ENCODE results near the gene PHRF1.

PHRF1 gene

DNA sequence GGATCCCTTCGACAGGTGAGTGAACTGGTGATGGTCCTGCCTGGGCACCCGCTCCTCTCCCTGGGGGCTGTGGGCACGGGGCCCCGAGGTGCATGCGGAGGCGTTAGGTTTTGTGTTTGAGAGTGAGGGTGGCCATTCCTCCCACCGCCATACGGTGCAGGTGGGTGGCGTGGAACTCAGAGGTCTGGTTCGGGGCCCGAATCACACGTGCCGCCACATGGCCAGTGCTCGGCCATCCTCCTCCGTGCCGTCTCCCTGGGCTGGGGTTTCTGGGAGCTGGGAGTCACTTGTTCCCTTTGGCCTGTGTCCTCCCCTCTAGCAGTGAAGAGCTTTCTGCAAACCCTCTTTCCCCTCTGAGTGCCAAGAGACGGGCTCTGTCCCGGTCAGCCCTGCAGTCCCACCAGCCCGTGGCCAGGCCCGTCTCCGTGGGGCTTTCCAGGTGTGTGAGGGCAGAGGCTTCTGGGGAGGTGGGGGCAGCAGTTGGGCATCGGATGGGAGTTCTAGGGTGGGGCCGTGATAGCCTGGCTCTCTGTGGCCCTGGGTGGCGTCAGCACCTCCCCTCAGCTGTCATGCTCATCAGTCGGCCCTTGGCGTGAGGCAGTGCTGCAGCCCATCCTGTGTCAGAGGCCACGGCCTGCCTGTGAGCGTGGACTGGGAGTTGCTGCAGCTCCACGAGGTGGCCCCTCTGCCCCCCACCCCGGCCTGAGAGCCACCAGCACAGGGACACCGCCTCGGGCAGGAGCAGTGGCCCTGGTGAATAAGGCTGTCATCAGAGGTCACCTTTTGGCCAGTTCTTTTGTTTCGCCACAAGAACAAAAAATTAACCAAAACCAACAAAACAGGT, 29.2 kb downstream of the PHRF1 start:
- Histone ChIP-seq H3K27me3 (replicated peaks; ENCODE audit: insufficient read depth, low read length) (no peaks in the 10 kb centered on the region), H3K36me3 (replicated peaks; ENCODE audit: insufficient read depth, low read length) (peaks cover 15% of the 10 kb centered on the region; the same call in 1 of the 2 replicates), H3K4me1 (ENCODE audit: low read length) (no peaks in the 10 kb centered on the region), H3K4me3 (ENCODE audit: low read length) (no peak overlapping the region), H3K27ac (ENCODE audit: low read length) (no peak overlapping the region), H3F3A (ENCODE audit: insufficient read depth, low read length) (no peaks in the 10 kb centered on the region), H3K4me2 (ENCODE audit: low read depth, low read length) (no peak overlapping the region), H3K9me3 (replicated peaks; ENCODE audit: insufficient read depth, low read length) (no peaks in the 10 kb centered on the region), H3K9me2 (replicated peaks; ENCODE audit: insufficient read depth, low read length) (no peaks in the 10 kb centered on the region), H3K79me2 (ENCODE audit: low read length) (peaks cover 25% of the 10 kb centered on the region), H2AFZ (ENCODE audit: low read length) (no peak overlapping the region), H4K20me1 (ENCODE audit: insufficient read depth, low read length) (no peaks in the 10 kb centered on the region), H3K9ac (ENCODE audit: low read length) (no peak overlapping the region)
- no peak for DNase-seq
- TF ChIP-seq EZH2phosphoT487 (IDR thresholded peaks at IDR 0.05; ENCODE audit: low read length) (no peak), EZH2 (optimal IDR thresholded peaks at IDR 0.05; ENCODE audit: low read depth, low read length) (no peak)
- TF ChIP-seq, protein P1, sequence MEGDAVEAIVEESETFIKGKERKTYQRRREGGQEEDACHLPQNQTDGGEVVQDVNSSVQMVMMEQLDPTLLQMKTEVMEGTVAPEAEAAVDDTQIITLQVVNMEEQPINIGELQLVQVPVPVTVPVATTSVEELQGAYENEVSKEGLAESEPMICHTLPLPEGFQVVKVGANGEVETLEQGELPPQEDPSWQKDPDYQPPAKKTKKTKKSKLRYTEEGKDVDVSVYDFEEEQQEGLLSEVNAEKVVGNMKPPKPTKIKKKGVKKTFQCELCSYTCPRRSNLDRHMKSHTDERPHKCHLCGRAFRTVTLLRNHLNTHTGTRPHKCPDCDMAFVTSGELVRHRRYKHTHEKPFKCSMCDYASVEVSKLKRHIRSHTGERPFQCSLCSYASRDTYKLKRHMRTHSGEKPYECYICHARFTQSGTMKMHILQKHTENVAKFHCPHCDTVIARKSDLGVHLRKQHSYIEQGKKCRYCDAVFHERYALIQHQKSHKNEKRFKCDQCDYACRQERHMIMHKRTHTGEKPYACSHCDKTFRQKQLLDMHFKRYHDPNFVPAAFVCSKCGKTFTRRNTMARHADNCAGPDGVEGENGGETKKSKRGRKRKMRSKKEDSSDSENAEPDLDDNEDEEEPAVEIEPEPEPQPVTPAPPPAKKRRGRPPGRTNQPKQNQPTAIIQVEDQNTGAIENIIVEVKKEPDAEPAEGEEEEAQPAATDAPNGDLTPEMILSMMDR (IDR thresholded peaks at IDR 0.05; ENCODE audit: low read length): no peak

DNA sequence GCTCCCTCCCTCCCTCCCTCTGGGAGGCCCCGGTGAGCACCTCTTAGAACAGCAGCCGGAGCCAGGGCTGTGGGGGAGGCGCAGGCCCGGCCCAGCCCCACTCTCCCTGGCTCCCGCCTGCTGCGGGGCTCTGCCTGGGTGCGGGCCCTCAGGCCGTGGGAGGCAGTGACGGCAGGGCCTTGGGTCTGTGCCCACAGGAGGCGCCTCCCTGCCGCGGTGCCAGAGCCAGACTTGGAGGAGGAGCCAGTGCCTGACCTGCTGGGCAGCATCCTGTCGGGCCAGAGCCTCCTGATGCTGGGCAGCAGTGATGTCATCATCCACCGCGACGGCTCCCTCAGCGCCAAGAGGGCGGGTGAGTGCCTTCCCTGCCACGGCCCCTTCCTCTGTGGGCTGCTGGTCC, 30.0 kb downstream of the PHRF1 start:
- H3K27ac ChIP-seq (ENCODE audit: low read length): no peak overlapping the region
- no peaks in the 10 kb centered on the region for H4K20me1 ChIP-seq (ENCODE audit: insufficient read depth, low read length)
- DNase-seq: no peak
- no peaks in the 10 kb centered on the region for H3K9me2 ChIP-seq (replicated peaks; ENCODE audit: insufficient read depth, low read length)
- H3K27me3 ChIP-seq (replicated peaks; ENCODE audit: insufficient read depth, low read length): no peaks in the 10 kb centered on the region
- H3F3A ChIP-seq (ENCODE audit: insufficient read depth, low read length): no peaks in the 10 kb centered on the region
- TF ChIP-seq EZH2 (optimal IDR thresholded peaks at IDR 0.05; ENCODE audit: low read depth, low read length) (no peak), EZH2phosphoT487 (IDR thresholded peaks at IDR 0.05; ENCODE audit: low read length) (no peak)
- TF ChIP-seq, protein P1 (IDR thresholded peaks at IDR 0.05; ENCODE audit: low read length): no peak
- H3K9me3 ChIP-seq (replicated peaks; ENCODE audit: insufficient read depth, low read length): no peaks in the 10 kb centered on the region
- H3K9ac ChIP-seq (ENCODE audit: low read length): no peak overlapping the region
- no peak overlapping the region for H3K4me2 ChIP-seq (ENCODE audit: low read depth, low read length)
- peaks cover 28% of the 10 kb centered on the region for H3K79me2 ChIP-seq (ENCODE audit: low read length)
- H3K36me3 ChIP-seq (replicated peaks; ENCODE audit: insufficient read depth, low read length): peaks cover 15% of the 10 kb centered on the region; the same call in 1 of the 2 replicates
- no peak overlapping the region for H2AFZ ChIP-seq (ENCODE audit: low read length)
- no peaks in the 10 kb centered on the region for H3K4me1 ChIP-seq (ENCODE audit: low read length)
- no peak overlapping the region for H3K4me3 ChIP-seq (ENCODE audit: low read length)

DNA sequence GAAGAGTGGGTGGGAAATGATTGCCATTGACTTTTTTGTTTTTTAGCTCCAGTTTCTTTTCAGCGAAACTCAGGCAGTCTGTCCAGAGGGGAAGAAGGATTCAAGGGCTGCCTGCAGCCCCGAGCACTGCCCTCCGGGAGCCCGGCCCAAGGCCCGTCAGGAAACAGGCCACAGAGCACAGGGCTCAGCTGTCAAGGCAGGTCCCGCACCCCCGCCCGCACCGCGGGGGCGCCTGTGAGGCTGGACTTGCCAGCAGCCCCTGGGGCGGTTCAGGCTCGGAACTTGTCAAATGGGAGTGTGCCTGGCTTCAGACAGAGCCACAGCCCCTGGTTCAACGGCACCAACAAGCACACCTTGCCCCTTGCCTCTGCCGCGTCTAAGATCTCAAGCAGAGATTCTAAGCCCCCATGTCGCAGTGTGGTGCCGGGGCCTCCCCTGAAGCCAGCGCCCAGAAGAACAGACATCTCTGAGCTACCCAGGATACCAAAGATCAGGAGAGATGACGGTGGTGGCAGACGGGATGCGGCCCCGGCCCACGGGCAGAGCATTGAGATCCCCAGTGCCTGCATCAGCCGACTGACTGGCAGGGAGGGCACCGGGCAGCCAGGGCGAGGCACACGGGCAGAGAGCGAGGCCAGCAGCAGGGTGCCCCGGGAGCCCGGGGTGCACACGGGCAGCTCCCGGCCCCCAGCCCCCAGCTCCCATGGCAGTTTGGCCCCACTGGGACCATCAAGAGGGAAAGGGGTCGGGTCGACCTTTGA, 30.9 kb downstream of the PHRF1 start:
- H2AFZ ChIP-seq (ENCODE audit: low read length): no peak overlapping the region
- no peaks in the 10 kb centered on the region for H3K9me2 ChIP-seq (replicated peaks; ENCODE audit: insufficient read depth, low read length)
- no peaks in the 10 kb centered on the region for H3F3A ChIP-seq (ENCODE audit: insufficient read depth, low read length)
- no peak overlapping the region for H3K9ac ChIP-seq (ENCODE audit: low read length)
- no peak overlapping the region for H3K4me2 ChIP-seq (ENCODE audit: low read depth, low read length)
- no peaks in the 10 kb centered on the region for H3K27me3 ChIP-seq (replicated peaks; ENCODE audit: insufficient read depth, low read length)
- H3K36me3 ChIP-seq (replicated peaks; ENCODE audit: insufficient read depth, low read length): peaks cover 12% of the 10 kb centered on the region; the same call in 1 of the 2 replicates
- no peak overlapping the region for H3K27ac ChIP-seq (ENCODE audit: low read length)
- no peaks in the 10 kb centered on the region for H3K4me1 ChIP-seq (ENCODE audit: low read length)
- peaks cover 23% of the 10 kb centered on the region; the same call in 1 of the 2 replicates for H3K79me2 ChIP-seq (ENCODE audit: low read length)
- TF ChIP-seq, protein P1 (IDR thresholded peaks at IDR 0.05; ENCODE audit: low read length): no peak
- no peak for TF ChIP-seq EZH2 (optimal IDR thresholded peaks at IDR 0.05; ENCODE audit: low read depth, low read length)
- no peak for TF ChIP-seq EZH2phosphoT487 (IDR thresholded peaks at IDR 0.05; ENCODE audit: low read length)
- H4K20me1 ChIP-seq (ENCODE audit: insufficient read depth, low read length): no peaks in the 10 kb centered on the region
- H3K4me3 ChIP-seq (ENCODE audit: low read length): no peak overlapping the region
- DNase-seq: no peak
- no peaks in the 10 kb centered on the region for H3K9me3 ChIP-seq (replicated peaks; ENCODE audit: insufficient read depth, low read length)
